ENCODE measurements around the gene PAPLN.

PAPLN gene

DNA sequence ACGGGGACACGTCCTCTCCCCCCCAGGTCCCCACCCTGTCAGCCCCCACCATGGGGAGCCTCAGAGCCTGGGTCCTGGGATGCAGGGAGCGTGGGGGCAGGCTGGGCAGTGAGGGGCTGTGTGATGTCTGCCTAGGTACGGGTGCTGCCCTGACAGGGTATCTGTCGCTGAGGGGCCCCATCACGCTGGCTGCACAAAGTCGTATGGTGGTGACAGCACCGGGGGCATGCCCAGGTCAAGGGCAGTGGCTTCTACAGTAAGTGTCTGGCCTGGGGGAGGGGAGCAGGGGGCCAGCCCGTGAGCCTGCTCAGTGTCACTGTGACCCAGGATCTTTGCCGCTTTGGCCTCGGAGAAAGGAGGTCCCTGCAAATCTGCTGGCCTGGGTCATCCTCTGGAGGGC lies 23.3 kb downstream of the PAPLN start:
- H3K4me3 ChIP-seq (ENCODE audit: low read depth, low read length), result no peak overlapping the region
- TF ChIP-seq, protein P1, sequence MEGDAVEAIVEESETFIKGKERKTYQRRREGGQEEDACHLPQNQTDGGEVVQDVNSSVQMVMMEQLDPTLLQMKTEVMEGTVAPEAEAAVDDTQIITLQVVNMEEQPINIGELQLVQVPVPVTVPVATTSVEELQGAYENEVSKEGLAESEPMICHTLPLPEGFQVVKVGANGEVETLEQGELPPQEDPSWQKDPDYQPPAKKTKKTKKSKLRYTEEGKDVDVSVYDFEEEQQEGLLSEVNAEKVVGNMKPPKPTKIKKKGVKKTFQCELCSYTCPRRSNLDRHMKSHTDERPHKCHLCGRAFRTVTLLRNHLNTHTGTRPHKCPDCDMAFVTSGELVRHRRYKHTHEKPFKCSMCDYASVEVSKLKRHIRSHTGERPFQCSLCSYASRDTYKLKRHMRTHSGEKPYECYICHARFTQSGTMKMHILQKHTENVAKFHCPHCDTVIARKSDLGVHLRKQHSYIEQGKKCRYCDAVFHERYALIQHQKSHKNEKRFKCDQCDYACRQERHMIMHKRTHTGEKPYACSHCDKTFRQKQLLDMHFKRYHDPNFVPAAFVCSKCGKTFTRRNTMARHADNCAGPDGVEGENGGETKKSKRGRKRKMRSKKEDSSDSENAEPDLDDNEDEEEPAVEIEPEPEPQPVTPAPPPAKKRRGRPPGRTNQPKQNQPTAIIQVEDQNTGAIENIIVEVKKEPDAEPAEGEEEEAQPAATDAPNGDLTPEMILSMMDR (IDR thresholded peaks at IDR 0.05; ENCODE audit: low read depth, low read length), result no peak
- TF ChIP-seq, protein P2, sequence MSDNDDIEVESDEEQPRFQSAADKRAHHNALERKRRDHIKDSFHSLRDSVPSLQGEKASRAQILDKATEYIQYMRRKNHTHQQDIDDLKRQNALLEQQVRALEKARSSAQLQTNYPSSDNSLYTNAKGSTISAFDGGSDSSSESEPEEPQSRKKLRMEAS (IDR thresholded peaks at IDR 0.05; ENCODE audit: low read depth, low read length), result no peak
- TF ChIP-seq POLR2A (IDR thresholded peaks at IDR 0.05; ENCODE audit: extremely low read depth, insufficient read length), result no peak
- no peak for TF ChIP-seq MYC (IDR thresholded peaks at IDR 0.05; ENCODE audit: low read depth, low read length)
- DNase-seq (ENCODE audit: low read depth), result no peak

DNA sequence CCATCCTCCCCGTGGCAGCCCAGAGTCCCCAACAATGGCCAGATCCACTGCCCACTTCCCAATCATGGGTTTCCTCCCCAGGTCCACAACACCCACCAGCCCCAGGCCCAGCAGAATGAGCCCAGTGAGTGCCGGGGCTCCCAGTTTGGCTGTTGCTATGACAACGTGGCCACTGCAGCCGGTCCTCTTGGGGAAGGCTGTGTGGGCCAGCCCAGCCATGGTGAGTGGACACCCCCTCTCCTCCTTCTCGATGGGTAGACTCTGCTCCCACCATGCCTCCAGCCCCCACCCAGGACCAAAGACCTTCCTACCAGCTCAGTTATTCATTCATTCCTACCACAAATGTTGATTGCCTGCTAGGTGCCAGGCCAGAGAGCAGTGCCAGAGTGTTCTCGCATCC lies 23.8 kb downstream of the PAPLN start:
- no peak for DNase-seq (ENCODE audit: low read depth)
- no peak for TF ChIP-seq MYC (IDR thresholded peaks at IDR 0.05; ENCODE audit: low read depth, low read length)
- TF ChIP-seq, protein P1 (IDR thresholded peaks at IDR 0.05; ENCODE audit: low read depth, low read length), result no peak
- TF ChIP-seq, protein P2 (IDR thresholded peaks at IDR 0.05; ENCODE audit: low read depth, low read length), result no peak
- no peak for TF ChIP-seq POLR2A (IDR thresholded peaks at IDR 0.05; ENCODE audit: extremely low read depth, insufficient read length)
- H3K4me3 ChIP-seq (ENCODE audit: low read depth, low read length), result no peak overlapping the region

DNA sequence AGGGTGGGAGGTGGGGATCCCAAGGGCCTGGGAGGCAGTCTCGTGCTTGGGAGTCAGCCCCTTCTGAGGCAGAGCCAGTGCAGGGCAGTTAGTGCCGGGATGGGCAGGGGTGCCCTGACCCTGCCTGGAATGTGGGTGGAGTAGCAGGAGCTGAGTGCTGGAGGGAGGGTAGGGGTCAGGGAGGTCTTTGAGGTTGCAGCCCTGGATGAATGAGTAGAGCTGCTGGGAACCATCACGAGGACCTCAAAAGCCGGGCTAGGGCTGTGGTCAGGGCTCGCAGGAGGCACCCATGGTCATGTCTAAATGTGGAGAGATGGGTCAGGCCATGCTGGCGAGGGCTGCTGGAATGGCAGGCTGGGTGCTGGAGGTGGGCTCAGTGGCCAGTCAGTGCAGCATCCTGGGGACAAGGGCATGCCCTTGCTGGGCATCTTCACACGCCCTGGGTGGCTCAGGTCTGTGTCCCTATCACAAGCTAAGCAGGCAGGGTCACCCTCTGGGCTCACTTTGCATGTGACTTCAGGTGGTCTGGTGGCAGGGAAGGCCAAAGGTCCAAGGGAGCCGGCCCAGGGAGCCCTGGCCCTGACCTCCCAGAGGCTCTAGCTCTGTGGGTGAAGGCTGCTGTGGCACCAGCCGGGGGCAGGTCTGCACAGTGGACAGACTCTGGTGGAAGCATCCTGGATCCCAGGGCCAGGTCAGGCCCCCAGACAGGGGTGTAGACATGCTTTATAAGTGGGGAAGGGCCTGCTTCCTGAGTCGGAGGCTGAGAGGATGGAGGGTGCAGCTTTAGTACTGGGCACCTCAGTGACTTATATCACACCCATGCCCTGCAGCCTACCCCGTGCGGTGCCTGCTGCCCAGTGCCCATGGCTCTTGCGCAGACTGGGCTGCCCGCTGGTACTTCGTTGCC lies 24.5 kb downstream of the PAPLN start:
- H3K4me3 ChIP-seq (ENCODE audit: low read depth, low read length), result no peak overlapping the region
- no peak for DNase-seq (ENCODE audit: low read depth)
- TF ChIP-seq POLR2A (IDR thresholded peaks at IDR 0.05; ENCODE audit: extremely low read depth, insufficient read length), result no peak
- TF ChIP-seq, protein P1 (IDR thresholded peaks at IDR 0.05; ENCODE audit: low read depth, low read length), result no peak
- no peak for TF ChIP-seq MYC (IDR thresholded peaks at IDR 0.05; ENCODE audit: low read depth, low read length)
- TF ChIP-seq, protein P2 (IDR thresholded peaks at IDR 0.05; ENCODE audit: low read depth, low read length), result no peak

DNA sequence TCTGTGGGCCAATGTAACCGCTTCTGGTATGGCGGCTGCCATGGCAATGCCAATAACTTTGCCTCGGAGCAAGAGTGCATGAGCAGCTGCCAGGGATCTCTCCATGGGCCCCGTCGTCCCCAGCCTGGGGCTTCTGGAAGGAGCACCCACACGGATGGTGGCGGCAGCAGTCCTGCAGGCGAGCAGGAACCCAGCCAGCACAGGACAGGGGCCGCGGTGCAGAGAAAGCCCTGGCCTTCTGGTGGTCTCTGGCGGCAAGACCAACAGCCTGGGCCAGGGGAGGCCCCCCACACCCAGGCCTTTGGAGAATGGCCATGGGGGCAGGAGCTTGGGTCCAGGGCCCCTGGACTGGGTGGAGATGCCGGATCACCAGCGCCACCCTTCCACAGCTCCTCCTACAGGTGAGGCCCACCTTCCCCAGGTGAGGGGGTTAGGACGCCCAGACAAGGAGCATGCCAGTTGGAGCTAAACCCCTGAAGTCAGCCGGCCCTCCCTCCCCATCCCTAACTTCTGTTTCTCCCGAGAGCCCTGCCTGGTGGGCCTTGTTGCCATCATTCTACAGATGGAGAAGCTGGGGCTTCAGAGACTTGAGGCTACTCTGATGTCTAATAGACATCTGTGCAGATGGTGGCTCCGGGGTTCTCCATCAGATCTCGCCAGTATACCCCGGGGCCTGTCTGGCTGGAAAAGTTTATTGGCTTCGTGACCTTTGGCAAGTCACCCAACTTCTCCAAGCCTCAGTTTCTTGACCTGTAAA lies 25.3 kb downstream of the PAPLN start:
- TF ChIP-seq, protein P1 (IDR thresholded peaks at IDR 0.05; ENCODE audit: low read depth, low read length), result no peak
- TF ChIP-seq MYC (IDR thresholded peaks at IDR 0.05; ENCODE audit: low read depth, low read length) (no peak), POLR2A (IDR thresholded peaks at IDR 0.05; ENCODE audit: extremely low read depth, insufficient read length) (no peak)
- TF ChIP-seq, protein P2 (IDR thresholded peaks at IDR 0.05; ENCODE audit: low read depth, low read length), result no peak
- no peak overlapping the region for H3K4me3 ChIP-seq (ENCODE audit: low read depth, low read length)
- DNase-seq (ENCODE audit: low read depth), result no peak

DNA sequence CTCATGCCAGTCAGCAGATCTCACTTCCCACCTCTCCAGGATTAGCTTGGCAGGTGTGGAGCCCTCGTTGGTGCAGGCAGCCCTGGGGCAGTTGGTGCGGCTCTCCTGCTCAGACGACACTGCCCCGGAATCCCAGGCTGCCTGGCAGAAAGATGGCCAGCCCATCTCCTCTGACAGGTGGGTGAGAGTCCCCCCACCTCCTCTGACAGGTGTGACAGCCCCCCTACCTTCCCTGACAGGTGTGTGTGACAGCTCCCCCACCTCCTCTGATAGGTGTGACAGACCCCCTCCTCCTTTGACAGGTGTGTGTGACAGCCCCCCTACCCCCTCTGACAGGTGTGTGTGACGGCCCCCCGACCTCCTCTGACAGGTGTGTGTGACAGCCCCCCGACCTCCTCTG lies 26.3 kb downstream of the PAPLN start:
- TF ChIP-seq MYC (IDR thresholded peaks at IDR 0.05; ENCODE audit: low read depth, low read length) (no peak), POLR2A (IDR thresholded peaks at IDR 0.05; ENCODE audit: extremely low read depth, insufficient read length) (no peak)
- TF ChIP-seq, protein P1 (IDR thresholded peaks at IDR 0.05; ENCODE audit: low read depth, low read length), result no peak
- DNase-seq (ENCODE audit: low read depth), result no peak
- no peak overlapping the region for H3K4me3 ChIP-seq (ENCODE audit: low read depth, low read length)

All from NB4 (cell line).